A549 (cell line): ENCODE measurements around the gene PKN1. TPM values are rescaled to one million over a fixed set of nuclear protein-coding genes. Genes with fewer than 3 reads are reported as not detected.
A peak's percentile ranks its signal among the peaks of the same experiment; 100 is the strongest.

Experiments used
- ATAC-seq, 2 experiments: fragments of 200-7000 bp in 1 of 2; fragments of >200 bp in 1 of 2; cut with Nextera tagmentation in 1 of 2; cut with Tn5 transposase in 1 of 2; 3 replicates each; pipeline versions ENCODE4 v1.8.0 to v1.9.1; 2018 to 2020; ENCODE audit warnings: mild to moderate bottlenecking in 1 of 2, moderate library complexity in 1 of 2
- CTCF ChIA-PET: fragments of 300-600 bp; sonication (Branson Sonifier 250); formaldehyde crosslinking; extraction: SDS; loops from one replicate; lab custom pipeline; 2021; ENCODE audit warnings: antibody characterized with exemption, inconsistent platforms; lab: Yijun Ruan, JAX
- POLR2A ChIA-PET: fragments of 350-600 bp; formaldehyde crosslinking; extraction: SDS; loops from one replicate; lab custom pipeline; 2021; ENCODE audit warnings: antibody characterized with exemption, inconsistent platforms; lab: Yijun Ruan, JAX
- DNase-seq, 2 experiments: peaks; one replicate each; pipeline versions ENCODE4 v3.0.0 to v3.0.0-alpha.2; 2011 to 2016; ENCODE audit warnings: low read depth in 1 of 2, low spot score in 1 of 2
- FAIRE-seq: peaks from 2 replicates; lab custom pipeline; 2011; peaks lifted over from hg19 to GRCh38; lab: Jason Lieb, UNC
- H3K27ac ChIP-seq, 2 experiments: fragments of >200 bp; sonication (Bioruptor Twin); formaldehyde crosslinking; 3 replicates each; pipeline ENCODE4 v1.5.1; 2016 to 2017
- H3K4me1 ChIP-seq: fragments of >200 bp; sonication (Bioruptor Twin); formaldehyde crosslinking; 3 replicates; pipeline ENCODE4 v1.6.1; 2016
- H3K4me2 ChIP-seq: fragments of >200 bp; sonication (Bioruptor Twin); formaldehyde crosslinking; 3 replicates; pipeline ENCODE4 v1.6.1; 2016
- H3K4me3 ChIP-seq: fragments of >200 bp; sonication (Bioruptor Twin); formaldehyde crosslinking; 3 replicates; pipeline ENCODE4 v1.5.1; 2016
- H3K9me3 ChIP-seq: fragments of >200 bp; sonication (Bioruptor Twin); formaldehyde crosslinking; 3 replicates; pipeline ENCODE4 v1.6.1; 2016
- BHLHE40 ChIP-seq: IDR thresholded peaks from 2 replicates; pipeline ENCODE4 v1.6.1; 2012; ENCODE audit warnings: low read depth, low read length, inconsistent platforms
- CBX2 ChIP-seq: fragments of 200-600 bp; sonication (generic); IDR thresholded peaks from 2 replicates; pipeline ENCODE4 v1.6.1; 2016; ENCODE audit warnings: low read depth, mild to moderate bottlenecking, borderline replicate concordance
- CBX8 ChIP-seq: fragments of 200-600 bp; sonication (generic); IDR thresholded peaks from 2 replicates; pipeline ENCODE4 v1.6.1; 2016
- CEBPB ChIP-seq, 2 experiments: fragments of >200 bp in 1 of 2; sonication (Bioruptor Twin) in 1 of 2; formaldehyde crosslinking in 1 of 2; IDR thresholded peaks; 2 replicates each; pipeline ENCODE4 v1.6.1; 2012 to 2016
- CHD2 ChIP-seq: fragments of 150-350 bp; IDR thresholded peaks from 2 replicates; pipeline ENCODE4 v1.6.1; 2014; ENCODE audit warnings: low read length; ENCODE audit not compliant: partially characterized antibody
- CHD4 ChIP-seq: fragments of 200-600 bp; sonication (generic); IDR thresholded peaks from 2 replicates; pipeline ENCODE4 v1.6.1; 2016; ENCODE audit warnings: antibody characterized with exemption, mild to moderate bottlenecking, borderline replicate concordance
- EHF ChIP-seq: fragments of 250-450 bp; sonication (Bioruptor Pico); IDR thresholded peaks from 2 replicates; pipeline ENCODE4 v1.5.0; 2020; ENCODE audit warnings: mild to moderate bottlenecking
- ESRRA ChIP-seq: fragments of 150-350 bp; IDR thresholded peaks from 2 replicates; pipeline ENCODE4 v1.6.1; 2014; ENCODE audit warnings: mild to moderate bottlenecking, low read length, borderline replicate concordance
- FOSB ChIP-seq: fragments of 250-450 bp; sonication (Bioruptor Pico); IDR thresholded peaks from 2 replicates; pipeline ENCODE4 v1.5.0; 2020; ENCODE audit warnings: mild to moderate bottlenecking, moderate library complexity
- FOSL2 ChIP-seq, 2 experiments: fragments of 450-650 bp in 1 of 2; fragments of >200 bp in 1 of 2; sonication (Bioruptor Twin) in 1 of 2; formaldehyde crosslinking; IDR thresholded peaks; 2 replicates each; pipeline versions ENCODE4 v1.5.0 to v1.6.1; 2016 to 2020; ENCODE audit warnings: mild to moderate bottlenecking in 1 of 2, moderate library complexity in 1 of 2
- GATA3 ChIP-seq: IDR thresholded peaks from 2 replicates; pipeline ENCODE4 v1.6.1; 2012; ENCODE audit warnings: borderline replicate concordance
- HDAC2 ChIP-seq: fragments of 200-600 bp; sonication (generic); IDR thresholded peaks from 2 replicates; pipeline ENCODE4 v1.6.1; 2016
- HEYL ChIP-seq: fragments of 250-450 bp; sonication (Bioruptor Pico); IDR thresholded peaks from 2 replicates; pipeline ENCODE4 v1.8.0; 2021; ENCODE audit warnings: mild to moderate bottlenecking, moderate library complexity
- HOXB13 ChIP-seq: fragments of 250-450 bp; sonication (Bioruptor Pico); IDR thresholded peaks from 2 replicates; pipeline ENCODE4 v1.5.0; 2020; ENCODE audit warnings: low read depth, mild to moderate bottlenecking, moderate library complexity
- JUN ChIP-seq, 2 experiments: fragments of >200 bp; sonication (Bioruptor Twin); formaldehyde crosslinking; IDR thresholded peaks; 2 replicates in 1 of 2; 3 replicates in 1 of 2; pipeline ENCODE4 v1.6.1; 2016 to 2017
- KDM1A ChIP-seq: fragments of 200-600 bp; sonication (generic); IDR thresholded peaks from 2 replicates; pipeline ENCODE4 v1.6.1; 2016; ENCODE audit warnings: low read depth, mild to moderate bottlenecking
- MAFK ChIP-seq: fragments of 450-650 bp; IDR thresholded peaks from 2 replicates; pipeline ENCODE4 v1.6.1; 2014; ENCODE audit not compliant: partially characterized antibody
- MAZ ChIP-seq: fragments of 150-350 bp; IDR thresholded peaks from 2 replicates; pipeline ENCODE4 v1.6.1; 2014; ENCODE audit warnings: antibody characterized with exemption, low read depth, low read length, borderline replicate concordance
- MYC ChIP-seq: IDR thresholded peaks from 2 replicates; pipeline ENCODE4 v1.6.1; 2012; ENCODE audit warnings: mild to moderate bottlenecking, inconsistent platforms, low read length, improper control_type of control experiment, borderline replicate concordance
- NPAS2 ChIP-seq: fragments of 250-450 bp; sonication (Bioruptor Pico); IDR thresholded peaks from 2 replicates; pipeline ENCODE4 v1.8.0; 2022; ENCODE audit warnings: mild to moderate bottlenecking, moderate library complexity, borderline replicate concordance
- NR3C1 ChIP-seq: fragments of >200 bp; sonication (Bioruptor Twin); formaldehyde crosslinking; IDR thresholded peaks from 3 replicates; pipeline ENCODE4 v1.6.1; 2017
- POLR2A ChIP-seq: IDR thresholded peaks from 2 replicates; pipeline ENCODE4 v1.6.1; 2012; ENCODE audit warnings: mild to moderate bottlenecking, low read length
- RAD21 ChIP-seq, 2 experiments: fragments of >200 bp in 1 of 2; sonication (Bioruptor Twin) in 1 of 2; formaldehyde crosslinking in 1 of 2; IDR thresholded peaks in 1 of 2; conservative IDR thresholded peaks in 1 of 2; 2 replicates in 1 of 2; 3 replicates in 1 of 2; pipeline ENCODE4 v1.6.1; 2012 to 2018; ENCODE audit warnings: inconsistent platforms in 1 of 2
- RFX5 ChIP-seq: fragments of 450-650 bp; IDR thresholded peaks from 2 replicates; pipeline ENCODE4 v1.7.1; 2014; ENCODE audit warnings: antibody characterized with exemption, mild to moderate bottlenecking, moderate library complexity
- RNF2 ChIP-seq: fragments of 200-600 bp; sonication (generic); IDR thresholded peaks from 2 replicates; pipeline ENCODE4 v1.6.1; 2016; ENCODE audit warnings: low read depth, mild to moderate bottlenecking, antibody characterized with exemption, moderate library complexity, borderline replicate concordance
- SMC3 ChIP-seq: fragments of >200 bp; sonication (Bioruptor Twin); formaldehyde crosslinking; IDR thresholded peaks from 3 replicates; pipeline ENCODE4 v1.6.1; 2018; ENCODE audit warnings: inconsistent platforms
- TFCP2L1 ChIP-seq: fragments of 250-450 bp; sonication (Bioruptor Pico); IDR thresholded peaks from 2 replicates; pipeline ENCODE4 v1.5.0; 2021; ENCODE audit warnings: mild to moderate bottlenecking
- ZC3H11A ChIP-seq: fragments of 450-650 bp; IDR thresholded peaks from 2 replicates; pipeline ENCODE4 v1.6.1; 2014; ENCODE audit warnings: antibody characterized with exemption, mild to moderate bottlenecking
- ZSCAN20 ChIP-seq: fragments of 250-450 bp; sonication (Bioruptor Pico); IDR thresholded peaks from 2 replicates; pipeline ENCODE4 v1.8.0; 2022; ENCODE audit warnings: mild to moderate bottlenecking, moderate library complexity
- WGBS: methylation state at CpG from one replicate; pipeline ENCODE4 v1.1.6; 2017; ENCODE audit errors: missing lambda C conversion rate; 5-methylcytosine and 5-hydroxymethylcytosine counted together
- polyA plus RNA-seq, 4 experiments: library from polyadenylated mRNA; depleted of rRNA in 3 of 4; stranded (reverse); fragments of >200 nt; fragmentation: RNase III in 1 of 4; extraction: RNeasy Plus Mini Kit Qiagen cat#74134 plus additional on column Dnase treatment in 1 of 4; gene quantifications; 2 replicates in 3 of 4; 3 replicates in 1 of 4; pipeline ENCODE4 v1.2.3, GENCODE V29; 2011 to 2017
- TF ChIP-seq, protein P1 (sequence below): IDR thresholded peaks from 2 replicates; pipeline ENCODE4 v1.6.1; 2012
- TF ChIP-seq, protein P2 (sequence below): fragments of 450-650 bp; IDR thresholded peaks from 2 replicates; pipeline ENCODE4 v1.6.1; 2014; ENCODE audit warnings: antibody characterized with exemption
- TF ChIP-seq, protein P3 (sequence below): IDR thresholded peaks from 2 replicates; pipeline ENCODE4 v1.6.1; 2012; ENCODE audit warnings: low read depth, borderline replicate concordance
- TF ChIP-seq, protein P4 (sequence below): fragments of >200 bp; sonication (Bioruptor Twin); formaldehyde crosslinking; IDR thresholded peaks from 3 replicates; pipeline ENCODE4 v1.6.1; 2016
- TF ChIP-seq, protein P5 (sequence below): fragments of >200 bp; sonication (Bioruptor Twin); formaldehyde crosslinking; IDR thresholded peaks from 3 replicates; pipeline ENCODE4 v1.5.1; 2016
- TF ChIP-seq, protein P6 (sequence below): IDR thresholded peaks from 2 replicates; pipeline ENCODE4 v1.6.1; 2012

Gene PKN1
- polyA plus RNA-seq, 2 of the 4 experiments (the other 2 are of a cell fraction): 33.4 to 37.3 TPM

DNA sequence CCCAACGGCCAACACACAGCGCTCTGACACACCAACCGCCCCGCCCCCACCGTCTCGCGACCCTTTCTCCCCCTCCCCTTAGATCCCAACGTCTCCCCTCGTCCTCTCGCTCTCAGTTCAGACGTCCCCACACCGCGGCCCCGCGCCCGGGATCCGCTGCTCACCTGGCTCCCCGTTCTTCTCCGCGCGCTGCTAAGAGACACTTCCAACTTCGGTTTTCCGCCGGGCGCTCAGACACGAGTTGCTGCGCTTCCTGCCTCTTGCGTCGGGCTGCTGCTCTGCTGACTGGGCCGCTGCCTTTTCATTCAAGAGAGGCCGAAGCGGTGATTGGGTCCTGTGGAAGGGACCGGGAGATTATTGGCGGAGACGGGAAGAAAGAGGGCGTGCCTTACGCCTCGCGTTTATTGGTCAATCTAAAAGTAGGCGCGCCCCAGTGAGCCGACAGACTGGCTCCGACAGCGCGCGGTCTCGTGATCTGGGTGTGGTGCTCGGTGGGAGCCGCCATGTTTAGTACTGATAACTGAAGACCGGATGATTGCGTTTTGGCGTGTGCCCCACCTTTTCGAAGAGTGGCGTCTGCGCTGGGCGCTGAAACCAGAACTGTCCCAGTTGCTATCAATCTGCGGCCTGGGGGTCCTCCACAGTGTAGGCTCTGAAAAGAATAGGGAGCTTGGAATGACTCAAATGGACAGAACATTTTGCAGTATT, 13.8 kb upstream of the PKN1 start, which contains the start of gene DDX39A:
DDX39A (minus strand) TSS at position 236 of the 708 bp plus-strand sequence. CDS start 6,121 bp downstream, outside the sequence.
- ChIA-PET POLR2A (no interaction called here), CTCF (interaction anchor here (2.6 kb wide), 2 partner anchors 13 to 283 kb away, joined by 10 to 15 read pairs; partner anchors contain the start of gene ASF1B)
- H3K4me1 ChIP-seq: peaks cover 18% of the 10 kb centered on the region
- peak within 1 kb of the TSS; percentile 92 for H3K4me3 ChIP-seq
- 1% methylated on average over 15 of the region's 57 CpGs for WGBS
- H3K4me2 ChIP-seq: peak within 1 kb of the TSS; percentile 83
- H3K9me3 ChIP-seq: no peaks in the 10 kb centered on the region
- DNase-seq (peak; percentile 94 to 99), ATAC-seq (peak; percentile 98 to 100), FAIRE-seq (no peak)
- H3K27ac ChIP-seq: peak within 1 kb of the TSS; percentile 93 to 97
- TF ChIP-seq CHD2 (no peak), NR3C1 (no peak), RNF2 (no peak), ZSCAN20 (CRISPR knock-in tag) (no peak), NPAS2 (no peak), CBX2 (no peak), ESRRA (no peak), CHD4 (no peak), CBX8 (no peak), POLR2A (no peak; the same call in 1 of the 2 replicates), MAFK (no peak), MYC (peak; percentile 55; the same call in 1 of the 2 replicates), TFCP2L1 (CRISPR knock-in tag) (no peak), HEYL (CRISPR knock-in tag) (no peak), KDM1A (no peak), EHF (CRISPR knock-in tag) (no peak), BHLHE40 (peak; percentile 86), FOSL2 (IDR thresholded peaks at IDR 0.05) (no peak), FOSL2 (CRISPR knock-in tag; IDR thresholded peaks at IDR 0.05) (no peak), GATA3 (no peak), SMC3 (no peak), HDAC2 (no peak), JUN (IDR thresholded peaks at IDR 0.05) (peak in 1 of 2 experiments; percentile 73; a peak in 2 of 5 replicates), HOXB13 (CRISPR knock-in tag) (no peak), MAZ (no peak), RFX5 (no peak), CEBPB (IDR thresholded peaks at IDR 0.05) (peak in 1 of 2 experiments; percentile 18; a peak in 1 of 4 replicates), FOSB (CRISPR knock-in tag) (no peak), ZC3H11A (no peak), RAD21 (conservative IDR thresholded peaks at IDR 0.05 in 1 of 2, IDR thresholded peaks at IDR 0.05 in 1 of 2) (no peak)
- TF ChIP-seq, protein P1, sequence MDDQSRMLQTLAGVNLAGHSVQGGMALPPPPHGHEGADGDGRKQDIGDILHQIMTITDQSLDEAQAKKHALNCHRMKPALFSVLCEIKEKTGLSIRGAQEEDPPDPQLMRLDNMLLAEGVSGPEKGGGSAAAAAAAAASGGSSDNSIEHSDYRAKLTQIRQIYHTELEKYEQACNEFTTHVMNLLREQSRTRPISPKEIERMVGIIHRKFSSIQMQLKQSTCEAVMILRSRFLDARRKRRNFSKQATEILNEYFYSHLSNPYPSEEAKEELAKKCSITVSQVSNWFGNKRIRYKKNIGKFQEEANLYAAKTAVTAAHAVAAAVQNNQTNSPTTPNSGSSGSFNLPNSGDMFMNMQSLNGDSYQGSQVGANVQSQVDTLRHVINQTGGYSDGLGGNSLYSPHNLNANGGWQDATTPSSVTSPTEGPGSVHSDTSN: peak; percentile 88
- TF ChIP-seq, protein P2, sequence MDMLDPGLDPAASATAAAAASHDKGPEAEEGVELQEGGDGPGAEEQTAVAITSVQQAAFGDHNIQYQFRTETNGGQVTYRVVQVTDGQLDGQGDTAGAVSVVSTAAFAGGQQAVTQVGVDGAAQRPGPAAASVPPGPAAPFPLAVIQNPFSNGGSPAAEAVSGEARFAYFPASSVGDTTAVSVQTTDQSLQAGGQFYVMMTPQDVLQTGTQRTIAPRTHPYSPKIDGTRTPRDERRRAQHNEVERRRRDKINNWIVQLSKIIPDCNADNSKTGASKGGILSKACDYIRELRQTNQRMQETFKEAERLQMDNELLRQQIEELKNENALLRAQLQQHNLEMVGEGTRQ: peak; percentile 67
- TF ChIP-seq, protein P3, sequence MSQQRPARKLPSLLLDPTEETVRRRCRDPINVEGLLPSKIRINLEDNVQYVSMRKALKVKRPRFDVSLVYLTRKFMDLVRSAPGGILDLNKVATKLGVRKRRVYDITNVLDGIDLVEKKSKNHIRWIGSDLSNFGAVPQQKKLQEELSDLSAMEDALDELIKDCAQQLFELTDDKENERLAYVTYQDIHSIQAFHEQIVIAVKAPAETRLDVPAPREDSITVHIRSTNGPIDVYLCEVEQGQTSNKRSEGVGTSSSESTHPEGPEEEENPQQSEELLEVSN: peak; percentile 77
- TF ChIP-seq, protein P4, sequence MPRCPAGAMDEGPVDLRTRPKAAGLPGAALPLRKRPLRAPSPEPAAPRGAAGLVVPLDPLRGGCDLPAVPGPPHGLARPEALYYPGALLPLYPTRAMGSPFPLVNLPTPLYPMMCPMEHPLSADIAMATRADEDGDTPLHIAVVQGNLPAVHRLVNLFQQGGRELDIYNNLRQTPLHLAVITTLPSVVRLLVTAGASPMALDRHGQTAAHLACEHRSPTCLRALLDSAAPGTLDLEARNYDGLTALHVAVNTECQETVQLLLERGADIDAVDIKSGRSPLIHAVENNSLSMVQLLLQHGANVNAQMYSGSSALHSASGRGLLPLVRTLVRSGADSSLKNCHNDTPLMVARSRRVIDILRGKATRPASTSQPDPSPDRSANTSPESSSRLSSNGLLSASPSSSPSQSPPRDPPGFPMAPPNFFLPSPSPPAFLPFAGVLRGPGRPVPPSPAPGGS: 0 out of 3 replicates have a peak, but pooled peaks have one; percentile 37
- TF ChIP-seq, protein P5, sequence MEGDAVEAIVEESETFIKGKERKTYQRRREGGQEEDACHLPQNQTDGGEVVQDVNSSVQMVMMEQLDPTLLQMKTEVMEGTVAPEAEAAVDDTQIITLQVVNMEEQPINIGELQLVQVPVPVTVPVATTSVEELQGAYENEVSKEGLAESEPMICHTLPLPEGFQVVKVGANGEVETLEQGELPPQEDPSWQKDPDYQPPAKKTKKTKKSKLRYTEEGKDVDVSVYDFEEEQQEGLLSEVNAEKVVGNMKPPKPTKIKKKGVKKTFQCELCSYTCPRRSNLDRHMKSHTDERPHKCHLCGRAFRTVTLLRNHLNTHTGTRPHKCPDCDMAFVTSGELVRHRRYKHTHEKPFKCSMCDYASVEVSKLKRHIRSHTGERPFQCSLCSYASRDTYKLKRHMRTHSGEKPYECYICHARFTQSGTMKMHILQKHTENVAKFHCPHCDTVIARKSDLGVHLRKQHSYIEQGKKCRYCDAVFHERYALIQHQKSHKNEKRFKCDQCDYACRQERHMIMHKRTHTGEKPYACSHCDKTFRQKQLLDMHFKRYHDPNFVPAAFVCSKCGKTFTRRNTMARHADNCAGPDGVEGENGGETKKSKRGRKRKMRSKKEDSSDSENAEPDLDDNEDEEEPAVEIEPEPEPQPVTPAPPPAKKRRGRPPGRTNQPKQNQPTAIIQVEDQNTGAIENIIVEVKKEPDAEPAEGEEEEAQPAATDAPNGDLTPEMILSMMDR: no peak
- TF ChIP-seq, protein P6, sequence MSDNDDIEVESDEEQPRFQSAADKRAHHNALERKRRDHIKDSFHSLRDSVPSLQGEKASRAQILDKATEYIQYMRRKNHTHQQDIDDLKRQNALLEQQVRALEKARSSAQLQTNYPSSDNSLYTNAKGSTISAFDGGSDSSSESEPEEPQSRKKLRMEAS: peak; percentile 85
